Epithelial cell of proximal tubule (primary cell): Measurements from ENCODE around the gene TMEM120B. TPM values are rescaled to one million over a fixed set of nuclear protein-coding genes. Genes with fewer than 3 reads are reported as not detected.

Experiments
- DNase-seq: peaks from one replicate; pipeline ENCODE4 v3.0.0-alpha.2; 2011; ENCODE audit warnings: low read depth
- H3K4me3 ChIP-seq: 2 replicates; pipeline ENCODE4 v1.5.1; 2011; ENCODE audit warnings: low read depth, mild to moderate bottlenecking, low read length
- total RNA-seq: library from RNA; depleted of rRNA; stranded (reverse); fragments of >200 nt; gene quantifications from 2 replicates; pipeline ENCODE4 v1.2.3, GENCODE V29; 2015
- TF ChIP-seq, protein P1 (sequence below): conservative IDR thresholded peaks from 2 replicates; pipeline ENCODE4 v1.5.1; 2012; ENCODE audit warnings: low read depth, mild to moderate bottlenecking, low read length

TMEM120B gene
- total RNA-seq, 1 donor from 2014 or later, result 5.5 TPM

DNA sequence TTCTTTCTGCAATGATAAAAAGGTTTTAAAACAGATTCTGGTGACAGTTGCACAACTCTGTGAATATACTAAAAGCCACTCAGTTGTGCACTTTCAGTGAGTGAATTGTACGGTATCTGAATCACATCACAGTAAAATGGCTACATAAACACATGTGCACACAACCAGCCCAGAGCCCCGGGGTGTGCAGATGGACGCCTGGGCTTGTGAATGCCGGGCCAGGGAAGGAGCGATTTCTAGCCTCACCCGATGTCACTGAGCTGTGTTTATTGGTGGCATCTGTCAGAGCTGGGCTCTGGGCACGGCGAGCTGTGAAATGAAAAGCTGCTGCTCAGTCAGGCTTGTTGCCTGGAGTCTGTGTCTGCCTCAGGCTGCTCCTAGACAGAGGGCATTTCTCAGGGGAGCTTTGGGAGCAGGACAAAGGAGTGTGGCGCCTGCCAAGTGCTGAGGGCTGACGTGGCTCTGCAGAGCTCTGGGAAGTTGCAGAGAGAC, 55.0 kb downstream of the TMEM120B start:
- H3K4me3 ChIP-seq, result no peak overlapping the region
- no peak for DNase-seq
- TF ChIP-seq, protein P1, sequence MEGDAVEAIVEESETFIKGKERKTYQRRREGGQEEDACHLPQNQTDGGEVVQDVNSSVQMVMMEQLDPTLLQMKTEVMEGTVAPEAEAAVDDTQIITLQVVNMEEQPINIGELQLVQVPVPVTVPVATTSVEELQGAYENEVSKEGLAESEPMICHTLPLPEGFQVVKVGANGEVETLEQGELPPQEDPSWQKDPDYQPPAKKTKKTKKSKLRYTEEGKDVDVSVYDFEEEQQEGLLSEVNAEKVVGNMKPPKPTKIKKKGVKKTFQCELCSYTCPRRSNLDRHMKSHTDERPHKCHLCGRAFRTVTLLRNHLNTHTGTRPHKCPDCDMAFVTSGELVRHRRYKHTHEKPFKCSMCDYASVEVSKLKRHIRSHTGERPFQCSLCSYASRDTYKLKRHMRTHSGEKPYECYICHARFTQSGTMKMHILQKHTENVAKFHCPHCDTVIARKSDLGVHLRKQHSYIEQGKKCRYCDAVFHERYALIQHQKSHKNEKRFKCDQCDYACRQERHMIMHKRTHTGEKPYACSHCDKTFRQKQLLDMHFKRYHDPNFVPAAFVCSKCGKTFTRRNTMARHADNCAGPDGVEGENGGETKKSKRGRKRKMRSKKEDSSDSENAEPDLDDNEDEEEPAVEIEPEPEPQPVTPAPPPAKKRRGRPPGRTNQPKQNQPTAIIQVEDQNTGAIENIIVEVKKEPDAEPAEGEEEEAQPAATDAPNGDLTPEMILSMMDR, result no peak

DNA sequence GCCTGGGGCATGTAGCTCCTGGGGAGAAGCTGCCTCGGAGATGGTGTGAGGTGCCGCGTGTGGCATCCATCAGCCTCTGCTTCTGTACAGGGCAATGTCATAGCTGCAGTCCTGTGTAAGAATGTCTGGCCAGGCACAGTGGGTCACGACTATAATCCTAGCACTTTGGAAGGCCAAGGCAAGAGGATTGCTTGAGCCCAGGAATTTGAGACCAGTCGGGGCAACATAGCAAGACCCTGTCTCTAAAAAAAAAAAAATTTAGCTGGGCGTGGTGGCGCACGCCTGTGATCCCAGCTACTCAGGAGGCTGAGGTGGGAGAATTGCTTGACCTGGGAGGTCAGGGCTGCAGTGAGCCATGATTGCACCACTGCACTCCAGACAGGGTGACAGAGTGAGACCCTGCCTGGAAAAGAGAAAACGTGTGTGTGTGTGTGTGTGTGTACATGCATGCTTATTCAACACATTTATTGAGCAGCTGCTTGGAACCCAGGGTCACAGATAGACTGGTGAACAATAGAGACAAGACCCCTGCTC, 56.8 kb downstream of the TMEM120B start:
- DNase-seq, result no peak
- no peak overlapping the region for H3K4me3 ChIP-seq
- TF ChIP-seq, protein P1, result no peak

DNA sequence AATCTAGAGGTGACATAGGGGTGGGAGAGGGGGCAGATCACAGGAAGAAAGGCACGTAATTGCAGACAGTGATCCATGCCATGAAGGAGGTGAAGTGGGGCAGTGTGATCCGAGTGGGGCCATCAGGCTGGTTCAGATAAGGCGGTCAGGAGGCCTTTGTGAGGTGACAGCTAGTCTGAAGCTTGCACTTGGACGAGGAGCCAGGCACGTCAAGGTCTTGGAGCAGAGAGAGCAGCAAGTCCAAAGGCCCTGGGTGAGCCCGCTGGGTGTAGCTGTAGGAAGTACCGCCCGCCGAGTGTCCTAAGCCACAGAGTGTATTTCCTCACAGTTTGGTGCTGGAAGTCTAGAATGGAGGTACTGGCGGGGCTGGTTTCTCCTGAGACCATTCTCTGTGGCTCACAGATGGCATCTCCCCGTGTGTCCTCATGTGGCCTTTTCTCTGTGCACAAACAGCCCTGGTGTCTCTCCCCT, 57.3 kb downstream of the TMEM120B start:
- H3K4me3 ChIP-seq, result no peak overlapping the region
- TF ChIP-seq, protein P1, result no peak
- DNase-seq, result no peak

DNA sequence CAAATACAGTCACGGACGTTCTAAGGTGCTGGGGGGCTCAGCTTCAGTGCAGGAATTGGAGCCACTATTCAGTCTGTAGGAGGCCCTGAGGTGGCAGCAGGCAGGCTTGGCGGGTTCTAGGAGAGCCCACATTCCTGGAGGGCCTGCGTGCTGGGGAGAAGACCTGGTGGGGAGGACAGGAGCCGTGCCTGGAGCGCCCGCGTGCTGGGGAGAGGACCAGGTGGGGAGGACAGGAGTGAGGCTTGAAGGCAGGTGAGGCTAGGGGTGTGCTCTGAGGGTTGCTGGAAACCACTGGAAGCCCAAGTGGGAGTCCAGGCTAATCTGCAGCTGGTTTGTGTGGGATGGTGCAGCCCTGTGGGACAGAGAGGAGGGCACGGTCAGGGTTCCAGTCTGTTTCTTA, 57.8 kb downstream of the TMEM120B start:
- TF ChIP-seq, protein P1, result no peak
- no peak overlapping the region for H3K4me3 ChIP-seq
- DNase-seq, result no peak

GRCh38 chr12:121770813-121771625, 58.5 kb downstream of the TMEM120B start:
- TF ChIP-seq, protein P1, result no peak
- H3K4me3 ChIP-seq, result no peak overlapping the region
- no peak for DNase-seq

GRCh38 chr12:121773011-121773777, 60.6 kb downstream of the TMEM120B start:
- TF ChIP-seq, protein P1, result peak; percentile 90
- H3K4me3 ChIP-seq, result no peak overlapping the region
- DNase-seq, result no peak
